ENCODE results near the gene DPPA5.

DPPA5 gene

DNA sequence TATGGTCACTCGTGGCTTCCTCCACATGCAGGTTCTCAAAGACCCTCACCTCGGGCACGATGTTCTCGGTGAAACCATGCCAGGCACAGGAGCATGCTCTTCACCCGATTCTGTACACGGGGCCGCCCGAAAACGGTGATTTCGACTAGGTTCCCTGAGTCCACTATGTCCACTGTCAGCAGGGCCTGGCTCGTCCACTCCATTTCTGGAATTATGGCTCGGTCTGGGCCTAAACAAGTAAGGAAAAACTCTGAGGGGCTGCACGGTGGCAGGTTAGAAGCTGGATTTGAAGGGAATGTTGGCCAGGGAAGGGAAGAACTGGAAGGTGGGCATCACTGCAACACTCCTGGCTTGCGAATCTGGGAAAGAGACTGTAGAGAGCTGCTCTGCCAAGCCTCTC, 15.1 kb upstream of the DPPA5 start:
- Histone ChIP-seq H3K4me3 (no peak overlapping the region), H3K9ac (ENCODE audit: insufficient read length) (no peak overlapping the region), H3K36me3 (ENCODE audit: insufficient read depth, low read length) (no peaks in the 10 kb centered on the region), H3K27ac (no peak overlapping the region), H3K9me3 (ENCODE audit: low read depth, low read length) (no peaks in the 10 kb centered on the region)
- TF ChIP-seq FOXP2 (optimal IDR thresholded peaks at IDR 0.05; ENCODE audit: control extremely low read depth, extremely low read length, insufficient read depth), result no peak
- no peak for TF ChIP-seq POLR2AphosphoS5 (IDR thresholded peaks at IDR 0.05; ENCODE audit: borderline replicate concordance, low read depth, low read length)
- no peak for TF ChIP-seq EZH2 (IDR thresholded peaks at IDR 0.05)
- DNase-seq (ENCODE audit: low read depth, low spot score), result no peak

DNA sequence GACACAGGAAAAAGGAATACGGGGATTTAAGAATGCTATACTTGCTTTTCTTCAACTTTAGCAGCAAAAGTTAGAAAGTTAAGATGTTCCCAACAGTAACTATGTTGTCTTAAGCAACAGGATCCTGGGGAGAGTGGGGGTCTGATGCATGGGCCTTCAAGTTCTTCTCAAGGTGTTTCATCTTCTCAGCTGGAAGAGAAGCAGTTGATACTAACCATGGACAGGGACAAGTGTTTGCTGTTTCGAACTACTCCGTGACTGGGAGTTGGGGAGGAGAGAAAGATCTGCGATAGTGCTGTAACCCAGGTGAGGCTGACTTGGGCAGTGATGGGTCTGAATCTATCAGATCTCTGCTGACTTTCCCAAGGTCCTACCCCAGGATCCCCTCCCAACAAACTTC, 14.6 kb upstream of the DPPA5 start:
- Histone ChIP-seq H3K4me3 (no peak overlapping the region), H3K27ac (no peak overlapping the region), H3K36me3 (ENCODE audit: insufficient read depth, low read length) (no peaks in the 10 kb centered on the region), H3K9ac (ENCODE audit: insufficient read length) (no peak overlapping the region), H3K9me3 (ENCODE audit: low read depth, low read length) (no peaks in the 10 kb centered on the region)
- no peak for DNase-seq (ENCODE audit: low read depth, low spot score)
- no peak for TF ChIP-seq POLR2AphosphoS5 (IDR thresholded peaks at IDR 0.05; ENCODE audit: borderline replicate concordance, low read depth, low read length)
- no peak for TF ChIP-seq FOXP2 (optimal IDR thresholded peaks at IDR 0.05; ENCODE audit: control extremely low read depth, extremely low read length, insufficient read depth)

DNA sequence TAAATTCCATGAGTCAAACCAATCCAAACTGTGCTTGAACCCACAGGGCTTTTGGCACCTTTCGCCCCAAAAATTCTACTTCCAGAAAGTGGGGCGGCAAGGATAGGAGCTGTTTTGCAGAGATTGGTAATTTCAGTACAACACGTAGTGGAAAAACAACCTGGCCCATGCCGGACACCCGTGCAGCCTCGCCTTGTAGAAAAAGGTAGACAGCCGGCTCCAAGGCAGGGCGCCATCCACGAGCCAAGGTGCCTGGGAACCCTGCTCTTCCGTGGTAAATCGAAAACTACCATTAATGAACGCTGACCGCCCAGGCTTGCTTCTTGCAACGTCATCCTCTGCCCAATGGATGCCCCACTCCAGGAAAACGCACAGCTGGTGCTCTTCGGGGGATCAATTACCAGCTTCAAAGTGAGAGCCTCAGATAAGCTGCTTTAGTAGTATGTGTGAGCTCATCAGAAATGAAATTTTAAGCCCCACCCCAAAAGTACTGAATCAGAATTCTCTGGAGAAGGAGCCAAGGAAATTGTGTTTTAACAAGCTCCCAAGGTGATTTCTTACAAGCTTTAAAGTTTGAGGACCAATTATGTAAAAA, 13.8 kb upstream of the DPPA5 start:
- H3K9ac ChIP-seq (ENCODE audit: insufficient read length), result no peak overlapping the region
- H3K27ac ChIP-seq, result no peak overlapping the region
- no peak for DNase-seq (ENCODE audit: low read depth, low spot score)
- no peaks in the 10 kb centered on the region for H3K36me3 ChIP-seq (ENCODE audit: insufficient read depth, low read length)
- no peak for TF ChIP-seq FOXP2 (optimal IDR thresholded peaks at IDR 0.05; ENCODE audit: control extremely low read depth, extremely low read length, insufficient read depth)
- no peak for TF ChIP-seq EZH2 (IDR thresholded peaks at IDR 0.05)
- no peak for TF ChIP-seq POLR2AphosphoS5 (IDR thresholded peaks at IDR 0.05; ENCODE audit: borderline replicate concordance, low read depth, low read length)
- H3K4me3 ChIP-seq, result no peak overlapping the region
- H3K9me3 ChIP-seq (ENCODE audit: low read depth, low read length), result no peaks in the 10 kb centered on the region

DNA sequence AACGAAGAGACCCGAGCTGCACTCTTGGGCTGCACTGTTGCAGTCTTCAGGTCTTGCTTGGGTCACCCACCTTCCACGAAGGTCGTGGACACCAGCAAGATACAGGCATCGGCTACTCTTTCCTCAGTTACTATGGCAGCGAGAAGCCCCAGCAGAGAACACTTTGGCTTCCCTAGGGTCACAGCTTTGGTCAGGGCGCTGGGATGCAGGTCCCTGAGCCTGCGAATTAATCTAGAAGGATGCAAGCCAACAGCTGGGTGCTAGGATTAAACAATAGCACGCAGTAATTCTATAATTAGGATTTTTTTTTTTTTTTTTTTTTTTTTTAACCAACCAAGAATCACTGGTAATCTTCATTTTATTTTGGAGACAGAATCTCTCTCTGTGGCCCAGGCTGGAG, 10.5 kb upstream of the DPPA5 start:
- no peak for DNase-seq (ENCODE audit: low read depth, low spot score)
- H3K27ac ChIP-seq, result no peak overlapping the region
- no peak for TF ChIP-seq EZH2 (IDR thresholded peaks at IDR 0.05)
- TF ChIP-seq POLR2AphosphoS5 (IDR thresholded peaks at IDR 0.05; ENCODE audit: borderline replicate concordance, low read depth, low read length), result no peak
- no peak for TF ChIP-seq FOXP2 (optimal IDR thresholded peaks at IDR 0.05; ENCODE audit: control extremely low read depth, extremely low read length, insufficient read depth)
- no peaks in the 10 kb centered on the region for H3K36me3 ChIP-seq (ENCODE audit: insufficient read depth, low read length)
- H3K9me3 ChIP-seq (ENCODE audit: low read depth, low read length), result no peaks in the 10 kb centered on the region
- no peak overlapping the region for H3K4me3 ChIP-seq
- H3K9ac ChIP-seq (ENCODE audit: insufficient read length), result no peak overlapping the region

DNA sequence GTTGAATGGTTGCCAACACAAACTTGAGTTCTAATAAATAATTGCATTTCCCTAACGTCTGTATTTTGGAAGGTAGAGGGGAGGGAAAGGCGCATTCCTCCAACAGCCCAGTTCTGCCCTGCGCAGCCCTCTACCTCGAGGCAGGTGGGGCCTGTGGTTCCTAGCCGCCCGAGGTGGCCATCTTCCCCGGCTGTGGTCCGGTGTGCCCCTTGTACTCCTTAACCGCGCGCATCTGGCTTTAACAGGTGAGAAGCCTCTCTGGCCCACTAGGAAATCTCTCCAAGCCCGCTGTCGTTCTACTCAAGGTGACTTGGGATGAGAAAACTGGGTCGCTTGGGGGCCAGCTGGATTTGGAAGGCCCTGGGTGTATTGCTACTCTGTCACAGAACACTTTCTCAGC, 10.0 kb upstream of the DPPA5 start:
- DNase-seq (ENCODE audit: low read depth, low spot score), result no peak
- Histone ChIP-seq H3K27ac (no peak overlapping the region), H3K4me3 (no peak overlapping the region), H3K9ac (ENCODE audit: insufficient read length) (no peak overlapping the region), H3K36me3 (ENCODE audit: insufficient read depth, low read length) (no peaks in the 10 kb centered on the region), H3K9me3 (ENCODE audit: low read depth, low read length) (no peaks in the 10 kb centered on the region)
- TF ChIP-seq POLR2AphosphoS5 (IDR thresholded peaks at IDR 0.05; ENCODE audit: borderline replicate concordance, low read depth, low read length) (no peak), FOXP2 (optimal IDR thresholded peaks at IDR 0.05; ENCODE audit: control extremely low read depth, extremely low read length, insufficient read depth) (no peak), EZH2 (IDR thresholded peaks at IDR 0.05) (no peak)

DNA sequence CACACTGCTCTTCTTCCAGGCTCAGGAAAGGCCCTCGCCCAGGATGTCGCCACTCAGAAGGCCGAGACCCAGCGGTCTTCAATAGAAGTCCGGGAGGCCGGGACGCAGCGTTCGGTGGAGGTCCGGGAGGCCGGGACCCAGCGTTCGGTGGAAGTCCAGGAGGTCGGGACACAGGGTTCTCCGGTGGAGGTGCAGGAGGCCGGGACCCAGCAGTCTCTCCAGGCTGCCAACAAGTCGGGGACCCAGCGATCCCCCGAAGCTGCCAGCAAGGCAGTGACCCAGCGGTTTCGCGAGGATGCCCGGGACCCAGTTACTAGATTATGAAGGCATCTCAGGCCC, 9.4 kb upstream of the DPPA5 start:
- H3K4me3 ChIP-seq, result no peak overlapping the region
- no peaks in the 10 kb centered on the region for H3K9me3 ChIP-seq (ENCODE audit: low read depth, low read length)
- H3K36me3 ChIP-seq (ENCODE audit: insufficient read depth, low read length), result no peaks in the 10 kb centered on the region
- DNase-seq (ENCODE audit: low read depth, low spot score), result no peak
- no peak for TF ChIP-seq POLR2AphosphoS5 (IDR thresholded peaks at IDR 0.05; ENCODE audit: borderline replicate concordance, low read depth, low read length)
- no peak for TF ChIP-seq EZH2 (IDR thresholded peaks at IDR 0.05)
- no peak overlapping the region for H3K27ac ChIP-seq
- H3K9ac ChIP-seq (ENCODE audit: insufficient read length), result no peak overlapping the region

DNA sequence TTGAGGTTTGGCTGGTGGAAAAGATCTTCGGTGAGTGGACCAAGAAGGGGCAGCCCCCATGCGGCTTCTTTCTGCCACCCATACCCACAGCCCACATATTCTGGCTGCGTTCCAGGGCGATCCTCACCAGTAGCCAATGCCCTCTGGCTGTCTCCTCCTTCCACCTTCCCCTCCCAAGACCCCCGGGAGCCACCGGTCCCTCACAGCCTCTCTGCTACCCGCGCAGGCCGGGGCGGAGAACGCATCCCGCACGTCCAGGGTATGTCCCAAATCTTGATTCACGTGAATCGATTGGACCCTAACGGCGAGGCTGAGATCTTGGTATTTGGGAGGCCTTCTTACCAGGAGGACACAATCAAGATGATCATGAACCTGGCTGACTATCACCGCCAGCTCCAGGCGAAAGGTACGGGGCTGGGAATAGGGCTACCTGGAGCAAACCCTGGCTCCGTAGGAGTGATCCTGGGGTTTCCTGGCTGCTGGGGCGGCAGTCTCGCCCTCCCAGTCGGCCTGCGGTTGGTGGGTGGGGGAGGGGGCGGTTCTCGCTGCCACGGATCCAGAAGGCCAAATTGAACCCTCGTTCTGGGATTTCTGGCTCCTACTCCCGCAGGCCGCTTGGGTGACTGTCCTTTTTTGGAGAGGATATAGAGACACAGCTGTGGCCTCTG, 8.9 kb upstream of the DPPA5 start:
- TF ChIP-seq FOXP2 (optimal IDR thresholded peaks at IDR 0.05; ENCODE audit: control extremely low read depth, extremely low read length, insufficient read depth) (no peak), POLR2AphosphoS5 (IDR thresholded peaks at IDR 0.05; ENCODE audit: borderline replicate concordance, low read depth, low read length) (no peak), EZH2 (IDR thresholded peaks at IDR 0.05) (no peak)
- H3K9ac ChIP-seq (ENCODE audit: insufficient read length), result no peak overlapping the region
- no peak for DNase-seq (ENCODE audit: low read depth, low spot score)
- no peak overlapping the region for H3K27ac ChIP-seq
- H3K9me3 ChIP-seq (ENCODE audit: low read depth, low read length), result no peaks in the 10 kb centered on the region
- no peak overlapping the region for H3K4me3 ChIP-seq
- no peaks in the 10 kb centered on the region for H3K36me3 ChIP-seq (ENCODE audit: insufficient read depth, low read length)

DNA sequence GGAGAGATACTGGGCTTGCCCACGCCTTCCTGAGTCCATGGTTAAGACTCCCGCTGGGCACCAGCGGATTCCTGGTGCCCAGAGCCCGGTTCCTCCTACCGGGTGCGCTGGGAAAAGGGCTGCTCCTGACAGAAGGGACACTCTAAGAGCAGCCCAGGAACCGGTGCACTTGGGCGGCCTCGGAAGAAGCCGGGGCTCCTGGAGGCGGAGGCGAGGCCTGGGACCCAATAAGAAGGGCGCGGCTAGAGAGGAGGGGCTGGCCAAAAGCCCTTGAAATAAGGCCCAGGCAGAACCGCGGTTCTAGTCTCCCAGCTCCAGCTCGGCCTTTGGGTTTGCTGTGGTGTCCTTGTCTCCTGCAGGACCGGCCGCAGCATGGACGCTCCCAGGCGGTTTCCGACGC, 8.3 kb upstream of the DPPA5 start, which contains the start of gene KHDC3L:
Gene KHDC3L, plus strand, starts transcription at position 301 of the 400 bp plus-strand sequence. Its CDS starts 72 bp downstream, at position 373.
- no peak for TF ChIP-seq POLR2AphosphoS5 (IDR thresholded peaks at IDR 0.05; ENCODE audit: borderline replicate concordance, low read depth, low read length)
- TF ChIP-seq FOXP2 (optimal IDR thresholded peaks at IDR 0.05; ENCODE audit: control extremely low read depth, extremely low read length, insufficient read depth), result no peak
- no peak for TF ChIP-seq EZH2 (IDR thresholded peaks at IDR 0.05)
- H3K36me3 ChIP-seq (ENCODE audit: insufficient read depth, low read length), result no peaks in the 10 kb centered on the region
- H3K9ac ChIP-seq (ENCODE audit: insufficient read length), result no peak within 1 kb of the TSS
- no peaks in the 10 kb centered on the region for H3K9me3 ChIP-seq (ENCODE audit: low read depth, low read length)
- no peak within 1 kb of the TSS for H3K4me3 ChIP-seq
- DNase-seq (ENCODE audit: low read depth, low spot score), result no peak
- no peak within 1 kb of the TSS for H3K27ac ChIP-seq

DNA sequence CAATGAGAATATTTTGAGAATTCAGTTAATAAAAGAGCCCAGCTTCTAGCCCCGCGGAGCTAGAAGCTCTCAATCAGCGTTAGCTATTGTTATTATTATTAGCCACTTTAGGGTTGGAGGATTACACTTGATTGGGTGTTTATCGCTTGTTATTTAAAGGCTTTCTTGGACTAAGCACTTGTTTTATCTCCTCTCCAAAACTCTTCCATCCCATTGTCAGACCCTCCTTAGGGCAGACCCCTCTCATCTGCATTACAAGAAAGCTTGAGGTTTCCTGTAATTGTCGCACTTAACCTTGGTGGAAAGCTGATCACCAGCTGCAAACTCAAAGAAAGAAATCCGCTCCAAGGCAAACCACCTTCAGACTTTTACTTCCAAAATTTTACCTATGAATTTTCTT, 4.8 kb downstream of the DPPA5 start:
- no peak for DNase-seq (ENCODE audit: low read depth, low spot score)
- no peak for TF ChIP-seq EZH2 (IDR thresholded peaks at IDR 0.05)
- Histone ChIP-seq H3K4me3 (no peak overlapping the region), H3K9ac (ENCODE audit: insufficient read length) (no peak overlapping the region), H3K27ac (no peak overlapping the region), H3K36me3 (ENCODE audit: insufficient read depth, low read length) (no peaks in the 10 kb centered on the region), H3K9me3 (ENCODE audit: low read depth, low read length) (no peaks in the 10 kb centered on the region)

All from SK-N-MC (cell line).